NOMO-1 treated with dmso at 0.1 percent for 144 hours (cell line): ENCODE measurements around the gene PLCD1.

ENCODE experiments used
- DNase-seq: peaks from one replicate; lab custom pipeline; 2025; ENCODE audit not compliant: unreplicated experiment; lab: John Stamatoyannopoulos, UW

The PLCD1 gene

GRCh38 chr3:38017445-38018295, 11.8 kb downstream of the PLCD1 start:
- no peak for DNase-seq

DNA sequence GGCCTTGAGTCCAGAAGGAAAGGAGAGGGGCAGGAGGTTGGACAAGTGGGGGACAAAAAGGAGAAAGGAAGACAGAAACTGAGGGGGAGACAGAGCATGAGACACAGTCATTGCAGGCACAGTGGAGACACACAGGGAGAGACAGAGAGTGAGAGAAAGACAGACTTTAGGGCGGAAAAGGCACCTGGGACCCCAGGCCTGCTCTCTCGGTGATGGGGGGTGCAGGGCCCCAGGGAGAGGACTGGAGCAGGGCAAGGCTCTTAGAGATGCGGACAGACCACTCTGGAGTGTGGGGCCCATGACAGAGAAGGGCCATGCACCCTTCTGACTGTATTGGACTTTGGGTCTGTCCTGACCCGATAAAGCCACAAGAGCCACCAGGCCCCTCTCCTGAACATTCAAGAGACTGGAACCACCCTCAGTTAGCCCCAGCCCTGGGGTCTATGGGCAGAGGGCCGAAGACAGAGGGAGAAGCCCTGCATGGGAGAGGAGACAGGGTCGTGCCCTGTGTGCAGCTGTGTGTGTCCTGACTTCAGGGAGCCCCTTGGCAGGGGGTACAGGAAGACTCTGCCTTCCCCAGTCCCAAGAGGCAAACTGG, 12.5 kb downstream of the PLCD1 start:
- no peak for DNase-seq

DNA sequence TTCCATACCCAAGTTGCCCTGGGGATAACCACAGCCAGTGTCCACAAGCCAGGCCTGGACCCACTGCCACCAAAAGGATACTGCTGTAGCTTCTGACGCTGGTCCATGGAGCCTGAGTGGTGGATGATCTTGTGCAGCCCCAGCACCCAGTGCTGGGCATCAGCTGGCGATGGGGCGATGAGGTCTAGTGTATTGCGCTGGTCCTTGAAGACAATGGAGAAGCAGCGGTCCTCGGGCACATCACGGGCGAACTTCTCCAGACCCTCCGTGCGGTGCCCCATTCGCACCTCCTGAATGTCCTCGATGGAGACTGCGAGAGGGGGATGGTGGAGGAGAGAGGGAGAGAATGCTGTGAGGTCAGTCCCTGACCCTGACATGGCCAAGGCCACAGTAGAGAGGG, 13.0 kb downstream of the PLCD1 start:
- no peak for DNase-seq

DNA sequence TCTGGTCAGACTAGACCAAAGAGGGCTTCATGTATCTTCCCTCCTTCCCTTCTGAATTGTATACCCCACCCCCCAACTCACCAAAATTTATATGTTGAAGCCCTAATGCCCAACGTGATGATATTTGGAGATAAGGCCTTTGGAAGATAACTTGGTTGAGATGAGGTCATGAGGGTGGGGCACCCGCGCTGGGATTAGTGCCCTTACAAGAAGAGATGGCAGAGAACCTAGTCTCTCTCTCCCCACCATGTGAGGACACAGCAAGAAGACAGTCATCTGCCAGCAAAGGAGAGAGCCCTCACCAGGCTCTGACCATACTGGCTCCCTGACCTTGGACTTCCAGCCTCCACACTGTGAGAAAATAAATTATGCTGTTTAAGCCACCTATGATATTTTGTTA, 13.5 kb downstream of the PLCD1 start:
- DNase-seq = no peak

DNA sequence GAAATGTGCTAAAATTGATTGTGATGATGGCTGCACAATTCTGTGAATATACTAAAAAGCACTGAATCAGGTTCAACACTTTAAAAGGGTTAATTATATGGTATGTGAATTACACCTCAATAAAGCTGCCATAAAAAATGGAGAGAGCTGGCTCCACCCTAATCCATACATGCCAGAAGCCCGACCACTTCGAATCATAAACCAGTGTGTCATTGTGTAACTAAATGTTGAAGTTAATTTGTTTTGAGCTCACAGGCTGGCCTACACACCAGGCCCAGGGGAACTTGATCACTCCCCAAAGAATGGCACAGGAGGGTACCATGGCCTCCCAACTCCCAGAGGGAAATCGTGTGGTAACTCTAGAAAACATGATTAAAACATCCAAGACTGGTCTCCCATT, 14.0 kb downstream of the PLCD1 start:
- no peak for DNase-seq

GRCh38 chr3:38011111-38011510, 18.3 kb downstream of the PLCD1 start:
- no peak for DNase-seq

- DNase-seq = peak; percentile 30
Measured at GRCh38 chr3:38009807-38010591, 19.4 kb downstream of the PLCD1 start.

DNA sequence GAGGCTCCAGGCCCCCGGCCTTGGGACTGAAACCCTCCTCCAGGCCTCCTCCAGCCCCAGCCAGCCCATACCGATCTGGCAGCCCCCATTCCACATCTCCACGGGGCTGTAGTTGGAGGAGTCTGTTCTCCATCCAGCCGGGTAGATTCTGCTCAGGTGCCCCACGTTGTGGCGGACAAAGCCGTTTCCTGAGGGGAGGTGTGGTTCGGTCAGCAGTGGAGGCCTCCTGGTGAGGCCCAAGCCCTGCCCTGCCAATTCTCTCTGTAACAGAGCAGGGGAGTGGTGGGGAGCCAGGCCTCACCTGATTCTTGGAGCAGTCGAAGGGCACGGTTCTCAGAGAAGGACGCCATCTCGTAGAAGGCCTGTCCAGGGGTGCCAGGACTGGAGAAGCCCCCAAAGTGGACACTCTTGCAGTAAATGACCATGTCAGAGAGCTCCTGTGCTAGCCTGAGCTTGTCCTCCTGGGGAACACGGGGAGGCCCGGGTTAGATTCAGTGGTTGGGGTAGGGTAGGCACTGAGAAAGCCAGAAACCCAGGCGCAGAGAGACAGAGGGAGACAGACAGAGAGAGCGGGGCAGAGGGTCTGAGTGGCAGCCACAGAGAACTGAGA, 20.4 kb downstream of the PLCD1 start:
- DNase-seq = no peak

GRCh38 chr3:38008191-38008701, 21.2 kb downstream of the PLCD1 start:
- no peak for DNase-seq

- DNase-seq = no peak
Measured at GRCh38 chr3:38007754-38008090, 21.7 kb downstream of the PLCD1 start.

GRCh38 chr3:38006445-38006995, 22.9 kb downstream of the PLCD1 start:
- no peak for DNase-seq

GRCh38 chr3:38006031-38006430, 23.4 kb downstream of the PLCD1 start:
- DNase-seq = no peak

DNA sequence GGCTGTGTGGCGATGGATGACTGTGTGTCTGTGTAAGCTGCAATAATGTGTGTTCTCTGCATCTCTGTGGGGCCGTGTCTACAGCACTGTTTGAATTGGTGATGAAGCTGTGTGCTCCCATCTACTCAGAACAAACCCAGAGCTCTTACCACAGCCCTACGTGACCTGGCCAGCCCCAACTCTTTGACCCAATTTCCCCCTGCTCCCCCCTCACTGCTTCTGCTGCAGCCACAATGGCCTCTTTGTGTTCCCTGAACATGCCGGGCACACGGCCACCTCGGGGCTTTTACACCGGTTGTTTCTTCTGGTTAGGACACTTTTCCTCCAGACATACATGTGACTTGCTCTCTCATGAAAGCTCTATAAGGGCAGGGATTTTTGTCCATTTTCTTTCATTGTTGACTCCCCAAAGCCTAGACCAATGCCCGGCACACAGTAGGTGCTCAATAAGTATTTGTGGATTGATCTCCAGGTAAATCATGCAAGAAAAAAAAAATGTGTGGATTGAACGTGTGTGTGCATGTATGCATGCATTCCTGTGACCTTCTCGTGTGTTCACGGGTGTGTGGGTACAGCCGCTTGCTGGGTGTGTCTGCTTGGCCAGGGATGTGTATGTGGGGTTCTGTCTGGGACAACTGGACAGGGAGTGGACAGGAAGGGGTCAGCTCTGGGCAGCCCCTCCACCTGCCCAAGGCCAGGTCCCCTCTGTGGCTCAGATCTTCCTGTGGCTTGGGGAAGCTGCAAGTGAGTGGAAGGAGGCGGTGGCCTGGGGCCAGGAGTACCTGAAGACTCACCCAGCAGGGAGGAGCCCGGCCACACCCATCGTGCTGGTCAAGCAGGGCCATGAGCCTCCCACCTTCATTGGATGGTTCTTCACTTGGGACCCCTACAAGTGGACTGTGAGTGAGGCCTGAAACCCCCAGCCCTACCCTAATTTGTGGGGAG, 24.1 kb downstream of the PLCD1 start:
- no peak for DNase-seq

DNA sequence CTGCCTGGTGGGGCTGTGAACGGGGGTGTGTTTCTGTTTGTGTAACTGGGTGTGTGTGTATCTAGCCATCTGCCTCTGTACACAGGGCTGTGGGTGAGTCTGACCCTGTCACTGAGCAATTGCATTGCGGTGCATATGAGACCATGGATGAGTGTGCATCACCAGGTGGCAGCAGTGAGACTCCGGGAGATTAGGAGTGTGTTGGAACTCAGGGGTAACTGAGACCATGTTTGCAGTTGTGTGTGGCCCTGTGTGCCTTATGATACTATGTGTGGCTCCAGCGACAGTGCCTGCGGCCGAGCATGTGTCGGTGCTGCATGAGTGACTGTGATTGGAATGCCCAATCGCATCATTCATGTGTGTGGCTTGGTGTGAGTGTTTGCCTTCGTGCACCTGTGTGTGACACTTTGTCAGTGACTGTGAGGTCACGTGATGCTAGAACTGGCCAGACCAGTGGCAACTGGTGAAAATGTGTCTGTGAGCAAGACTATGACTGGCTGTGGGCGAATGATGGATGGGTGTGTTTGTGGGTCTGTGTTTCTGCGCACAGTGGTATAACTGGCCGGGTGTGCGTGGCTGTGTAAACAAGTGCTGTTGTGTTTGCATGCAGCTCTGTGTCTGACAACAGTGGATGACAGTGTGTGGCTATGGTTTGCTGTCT, 24.9 kb downstream of the PLCD1 start:
- DNase-seq = no peak

- DNase-seq = no peak
Measured at GRCh38 chr3:38003817-38004414, 25.5 kb downstream of the PLCD1 start.

GRCh38 chr3:38003371-38003816, 26.0 kb downstream of the PLCD1 start:
- DNase-seq = no peak

DNA sequence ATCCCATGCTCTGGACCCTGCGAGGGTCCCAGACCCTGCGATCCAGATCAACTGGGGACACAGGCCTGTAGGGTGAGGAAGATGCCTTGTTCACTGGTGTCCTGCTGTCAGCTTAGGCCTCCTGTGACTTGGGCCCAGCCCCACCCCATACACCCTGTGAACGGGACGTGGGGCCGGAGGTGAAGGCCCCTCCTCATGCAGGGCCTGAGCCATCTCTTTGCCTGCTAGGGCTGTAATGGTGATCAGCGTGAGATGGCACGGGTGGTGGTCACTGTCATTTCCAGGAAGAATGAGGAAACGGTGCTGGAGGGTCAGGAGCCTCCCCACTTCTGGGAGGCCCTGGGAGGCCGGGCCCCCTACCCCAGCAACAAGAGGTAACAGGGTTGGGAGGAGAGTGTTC, 26.5 kb downstream of the PLCD1 start:
- DNase-seq = no peak

- DNase-seq = no peak
Measured at GRCh38 chr3:38002291-38002876, 27.1 kb downstream of the PLCD1 start.
